HepG2 (cell line): Measurements from ENCODE around the gene CDK8. TPM values are rescaled to one million over a fixed set of nuclear protein-coding genes. Genes with fewer than 3 reads are reported as not detected.

Source experiments
- ATAC-seq: fragments of 200-7000 bp; cut with Tn5 transposase; 3 replicates; pipeline ENCODE4 v1.9.1; 2020; ENCODE audit warnings: mild to moderate bottlenecking, moderate library complexity
- BruUV-seq: library from RNA; stranded (reverse); fragments of 400-500 nt; replicated peaks from 2 replicates; lab custom pipeline; 2021; lab: Mats Ljungman, UMichigan
- CTCF ChIA-PET: fragments of 300-600 bp; formaldehyde crosslinking; extraction: SDS; loops from one replicate; lab custom pipeline; 2021; ENCODE audit warnings: low total read pairs, inconsistent platforms, low intra/inter-chr PET ratio; lab: Yijun Ruan, JAX
- POLR2A ChIA-PET: fragments of 350-600 bp; sonication (Branson Sonifier 250); formaldehyde crosslinking; loops from one replicate; lab custom pipeline; 2020; ENCODE audit warnings: antibody characterized with exemption, inconsistent platforms; lab: Yijun Ruan, JAX
- DNase-seq: peaks from one replicate; pipeline ENCODE4 v3.0.0-alpha.2; 2015; ENCODE audit warnings: low spot score
- FAIRE-seq: peaks from 3 replicates; lab custom pipeline; 2011; peaks lifted over from hg19 to GRCh38; lab: Jason Lieb, UNC
- H2AFZ ChIP-seq: one replicate; pipeline ENCODE4 v1.6.1; 2011; ENCODE audit warnings: low read length, inconsistent platforms
- H3K27ac ChIP-seq: fragments of 300-600 bp; 3 replicates; pipeline ENCODE4 v1.8.0; 2011; ENCODE audit warnings: mixed run types, mild to moderate bottlenecking, mixed read lengths, low read length, inconsistent platforms; ENCODE audit not compliant: insufficient read depth; ENCODE audit errors: extremely low read length
- H3K27me3 ChIP-seq, 2 experiments: fragments of 200-600 bp in 1 of 2; 2 replicates in 1 of 2; 3 replicates in 1 of 2; pipeline versions ENCODE4 v1.6.0 to v1.8.0; 2011; ENCODE audit warnings: low read length in 2 of 2, mild to moderate bottlenecking in 2 of 2, moderate library complexity in 2 of 2, inconsistent platforms in 1 of 2; ENCODE audit not compliant: insufficient read depth in 2 of 2, control insufficient read depth in 1 of 2
- H3K36me3 ChIP-seq, 2 experiments: fragments of 200-600 bp in 1 of 2; replicated peaks in 1 of 2; 2 replicates in 1 of 2; 3 replicates in 1 of 2; pipeline versions ENCODE4 v1.5.1 to v1.8.0; 2011; ENCODE audit warnings: low read length in 2 of 2, inconsistent platforms in 1 of 2; ENCODE audit not compliant: insufficient read depth in 2 of 2, control insufficient read depth in 1 of 2
- H3K4me1 ChIP-seq: 2 replicates; pipeline ENCODE4 v1.5.1; 2012; ENCODE audit warnings: low read length, inconsistent platforms; ENCODE audit not compliant: insufficient read depth
- H3K4me2 ChIP-seq: 2 replicates; pipeline ENCODE4 v1.6.0; 2011; ENCODE audit warnings: low read depth, low read length, inconsistent platforms
- H3K4me3 ChIP-seq, 3 experiments: fragments of 200-600 bp in 1 of 3; sonication (generic), shearing (Covaris generic) in 1 of 3; replicated peaks in 1 of 3; 2 replicates each; pipeline ENCODE4 v1.5.1; 2011 to 2016; ENCODE audit warnings: low read length in 3 of 3, inconsistent platforms in 2 of 3, low read depth in 2 of 3, mild to moderate bottlenecking in 2 of 3, control low read depth in 1 of 3, mixed read lengths in 1 of 3; ENCODE audit not compliant: insufficient read depth in 1 of 3
- H3K79me2 ChIP-seq: one replicate; pipeline ENCODE4 v1.6.1; 2011; ENCODE audit warnings: low read length, inconsistent platforms; ENCODE audit not compliant: insufficient read depth
- H3K9ac ChIP-seq: 2 replicates; pipeline ENCODE4 v1.6.0; 2011; ENCODE audit warnings: mild to moderate bottlenecking, low read depth, low read length, inconsistent platforms; ENCODE audit not compliant: insufficient read depth
- H3K9me3 ChIP-seq: 2 replicates; pipeline ENCODE4 v1.5.1; 2012; ENCODE audit warnings: mild to moderate bottlenecking, low read length
- H4K20me1 ChIP-seq: 2 replicates; pipeline ENCODE4 v1.6.0; 2011; ENCODE audit warnings: inconsistent platforms, mild to moderate bottlenecking, low read length, moderate library complexity; ENCODE audit not compliant: insufficient read depth
- ASH2L ChIP-seq: fragments of 300-600, 200-600 bp; sonication (generic); IDR thresholded peaks from 2 replicates; pipeline ENCODE4 v1.7.0; 2017; ENCODE audit warnings: low read depth, mild to moderate bottlenecking, moderate library complexity, mixed read lengths, low read length; ENCODE audit not compliant: insufficient read length
- HHEX ChIP-seq: IDR thresholded peaks from 2 replicates; pipeline ENCODE4 v1.6.1; 2016; ENCODE audit warnings: control low read depth
- KMT2A ChIP-seq: sonication (generic); formaldehyde crosslinking; IDR thresholded peaks from 2 replicates; pipeline ENCODE4 v1.4.0; 2020; ENCODE audit warnings: missing genetic modification reagents
- NFE2 ChIP-seq: sonication (generic); formaldehyde crosslinking; IDR thresholded peaks from 2 replicates; pipeline ENCODE4 v1.4.0; 2020; ENCODE audit warnings: missing genetic modification reagents
- REL ChIP-seq: sonication (generic); formaldehyde crosslinking; conservative IDR thresholded peaks from 2 replicates; pipeline ENCODE4 v1.8.0; 2022; ENCODE audit warnings: mild to moderate bottlenecking, missing genetic modification reagents, moderate library complexity
- SNAPC2 ChIP-seq: sonication (generic); formaldehyde crosslinking; IDR thresholded peaks from 2 replicates; pipeline ENCODE4 v1.8.1; 2022; ENCODE audit warnings: mild to moderate bottlenecking, missing genetic modification reagents
- STAG1 ChIP-seq: sonication (generic); formaldehyde crosslinking; IDR thresholded peaks from 2 replicates; pipeline ENCODE4 v1.4.0; 2020; ENCODE audit warnings: missing genetic modification reagents
- ZNF550 ChIP-seq: sonication (generic); formaldehyde crosslinking; IDR thresholded peaks from 2 replicates; pipeline ENCODE4 v1.4.0; 2020; ENCODE audit warnings: mild to moderate bottlenecking, missing genetic modification reagents, borderline replicate concordance
- ZSCAN12 ChIP-seq: sonication (generic); formaldehyde crosslinking; IDR thresholded peaks from 2 replicates; pipeline ENCODE4 v1.9.0; 2021; ENCODE audit warnings: mild to moderate bottlenecking, missing genetic modification reagents
- WGBS: methylation state at CpG from one replicate; pipeline ENCODE4 v1.1.6; 2017; ENCODE audit warnings: low lambda C conversion rate; 5-methylcytosine and 5-hydroxymethylcytosine counted together
- in situ Hi-C: cut with HindIII; loops from 2 replicates; pipeline ENCODE4 v1.10.0; 2017; ENCODE audit warnings: low pct_unique_long_range_greater_than_20kb; ENCODE audit not compliant: extremely low pct_ligation_motif_present
- intact Hi-C: fragments of 100-400 bp; cut with micrococcal nuclease; formaldehyde crosslinking; loops from one replicate; pipeline ENCODE4 v1.10.0; 2022; ENCODE audit not compliant: unreplicated experiment
- polyA plus RNA-seq, 8 experiments: library from polyadenylated mRNA; depleted of rRNA in 3 of 8; stranded (reverse) in 7 of 8; unstranded in 1 of 8; fragments of >200 nt; fragmentation: Illumina TruSeq in 4 of 8; extraction: Trizol in 4 of 8; gene quantifications; 2 replicates each; pipeline versions ENCODE4 v1.2.1 to v1.2.3, GENCODE V29; 2011 to 2016; ENCODE audit warnings: low read depth in 4 of 8, missing spikeins in 1 of 8, mixed read lengths in 1 of 8; ENCODE audit not compliant: insufficient read depth in 1 of 8
- total RNA-seq, 5 experiments: library from RNA; depleted of rRNA; stranded (reverse); fragments of >200 nt; fragmentation: Illumina TruSeq; extraction: Trizol; gene quantifications; 2 replicates each; pipeline ENCODE4 v1.2.3, GENCODE V29; 2016; ENCODE audit warnings: low read depth in 1 of 5

Gene CDK8
- total and polyA plus RNA-seq, 2 of the 13 experiments (the other 11 are each of a cell fraction or from before 2014, with no cell fraction given), result 15.8 to 16.4 TPM

GRCh38 chr13:26254583-26255111 lies 718 bp downstream of the CDK8 start (continued):
- peak; percentile 38; the same call in 1 of the 2 replicates for TF ChIP-seq KMT2A (CRISPR knock-in tag)
- TF ChIP-seq REL (CRISPR knock-in tag), result no peak
- no peak for TF ChIP-seq NFE2 (CRISPR knock-in tag)
- TF ChIP-seq HHEX, result no peak
- no peak for TF ChIP-seq SNAPC2 (CRISPR knock-in tag)
- TF ChIP-seq ZSCAN12 (CRISPR knock-in tag), result 0 out of 2 replicates have a peak, but pooled peaks have one; percentile 32
- 0 out of 2 replicates have a peak, but pooled peaks have one; percentile 12 for TF ChIP-seq STAG1 (CRISPR knock-in tag)

- H3K4me2 ChIP-seq, result peak overlapping the region; percentile 88
- TF ChIP-seq ASH2L, result no peak
- TF ChIP-seq ZNF550 (CRISPR knock-in tag), result no peak
- TF ChIP-seq, all 625 proteins: peak for 0
- ATAC-seq (no peak), FAIRE-seq (no peak), DNase-seq (no peak)
- peaks cover 56% of the 10 kb centered on the region for H3K79me2 ChIP-seq
- in situ Hi-C loops (no loop called here), intact Hi-C loops (loop anchor here (2.0 kb wide), 1 partner anchor 34 kb away; no protein-coding TSS in a partner anchor)
- H3K9me3 ChIP-seq, result no peaks in the 10 kb centered on the region
- whole genome bisulfite sequencing, result 3% methylated on average over 7 of the region's 7 CpGs
- peak overlapping the region; percentile 80 for H3K9ac ChIP-seq
- peak overlapping the region; percentile 80 to 91 (median 90) for H3K4me3 ChIP-seq
- no peaks in the 10 kb centered on the region; a peak in 1 of 5 replicates for H3K27me3 ChIP-seq
- H3K4me1 ChIP-seq, result peaks cover 38% of the 10 kb centered on the region
- peaks cover 20% of the 10 kb centered on the region; the same call in 1 of the 2 replicates for H4K20me1 ChIP-seq
- ChIA-PET POLR2A (interaction anchor here (1.4 kb wide), 1 partner anchor 69 kb away, joined by 4 read pairs; no protein-coding TSS in a partner anchor), CTCF (no interaction called here)
- no TSS peak for BruUV-seq
- no peak overlapping the region for H2AFZ ChIP-seq
- no peaks in the 10 kb centered on the region for H3K36me3 ChIP-seq
- peak overlapping the region; percentile 87 for H3K27ac ChIP-seq
Observed at GRCh38 chr13:26255115-26255514, 1.2 kb downstream of the CDK8 start.
